Measurements from ENCODE around the gene IRX5.

Gene IRX5

DNA sequence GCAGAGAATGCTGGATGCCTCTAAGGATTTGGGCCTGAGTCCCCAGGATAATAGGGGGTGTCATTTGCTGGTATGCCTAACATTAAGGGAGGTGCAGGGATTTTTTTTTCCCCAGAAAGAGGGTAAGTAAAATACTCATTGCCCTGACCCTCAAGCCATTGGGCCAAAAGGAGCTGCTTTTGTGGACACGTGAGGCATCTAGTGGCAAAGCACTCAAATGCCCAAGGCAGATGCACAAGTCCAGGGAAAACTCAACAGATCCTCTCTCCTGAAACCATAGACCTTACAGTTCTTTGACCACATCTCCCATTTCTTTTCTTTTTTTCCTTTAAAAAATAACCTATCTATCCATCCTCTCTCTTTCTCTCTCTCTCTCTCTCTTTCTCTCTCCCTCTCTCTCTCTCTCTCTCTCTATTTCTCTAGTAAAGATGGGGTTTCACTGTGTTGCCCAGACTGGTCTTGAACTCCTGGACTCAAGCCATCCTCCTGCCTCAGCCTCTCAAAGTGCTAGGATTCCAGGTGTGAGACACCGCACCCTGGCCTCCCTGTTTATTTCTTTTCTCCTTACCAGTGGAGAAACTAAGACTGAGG, 11.8 kb downstream of the IRX5 start:
- Mint-ChIP-seq H3K4me3 (no peak overlapping the region), H3K36me3 (ENCODE audit: insufficient read depth) (peaks cover 4% of the 10 kb centered on the region), H3K27me3 (peaks cover 87% of the 10 kb centered on the region), H3K9me3 (no peaks in the 10 kb centered on the region), H3K4me1 (no peaks in the 10 kb centered on the region), H3K27ac (ENCODE audit: low read depth) (no peak overlapping the region)
- DNase-seq (ENCODE audit: low spot score in 2 of 2) = no peak
- ATAC-seq (replicated peaks; ENCODE audit: extremely low read depth, poor library complexity, severe bottlenecking) = no peak

DNA sequence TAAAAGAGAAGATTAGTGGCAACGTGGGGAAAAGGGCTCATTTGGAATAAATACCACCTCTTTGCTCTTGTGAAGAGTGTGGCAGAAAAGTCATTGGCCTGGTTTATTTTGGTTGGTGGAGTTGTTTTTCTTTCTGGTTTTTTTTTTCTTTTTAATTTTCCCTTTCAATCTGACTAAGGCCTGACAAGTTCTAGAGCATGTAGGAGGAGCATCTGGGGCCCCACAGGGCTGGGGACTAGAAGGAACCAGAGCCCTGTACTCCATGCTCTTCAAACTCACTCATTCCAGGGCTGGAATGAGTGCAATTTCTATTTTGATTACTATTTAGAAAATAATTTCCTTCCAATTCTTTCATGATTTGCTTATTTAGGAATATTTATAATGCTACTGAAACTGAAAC, 13.3 kb downstream of the IRX5 start:
- no peak for DNase-seq (ENCODE audit: low spot score in 2 of 2)
- Mint-ChIP-seq H3K27me3 (peaks cover 71% of the 10 kb centered on the region), H3K9me3 (no peaks in the 10 kb centered on the region), H3K4me1 (no peaks in the 10 kb centered on the region), H3K27ac (ENCODE audit: low read depth) (no peak overlapping the region), H3K36me3 (ENCODE audit: insufficient read depth) (peaks cover 2% of the 10 kb centered on the region), H3K4me3 (no peak overlapping the region)
- ATAC-seq (replicated peaks; ENCODE audit: extremely low read depth, poor library complexity, severe bottlenecking) = no peak

DNA sequence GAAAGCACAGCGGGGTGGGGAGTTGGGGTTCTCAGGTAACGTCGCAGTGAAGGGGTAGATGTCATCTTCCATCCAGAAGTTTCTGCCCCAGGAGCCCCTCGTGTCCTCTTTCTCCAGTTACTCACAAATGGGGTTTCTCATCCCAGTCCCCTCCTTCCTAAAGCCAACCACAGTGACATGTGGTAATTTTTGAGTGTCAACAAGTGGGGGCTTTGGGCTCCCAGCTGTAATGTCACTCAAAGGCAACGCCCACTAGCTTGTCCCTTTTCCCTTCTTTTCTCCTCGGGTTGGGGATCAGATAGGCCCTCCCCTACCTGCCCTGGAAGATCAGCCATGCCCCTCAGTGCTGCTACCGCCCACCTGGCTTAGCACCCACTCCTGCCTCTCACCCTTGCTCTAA, 14.4 kb downstream of the IRX5 start:
- ATAC-seq (replicated peaks; ENCODE audit: extremely low read depth, poor library complexity, severe bottlenecking) (no peak), DNase-seq (ENCODE audit: low spot score in 2 of 2) (no peak)
- Mint-ChIP-seq H3K4me3 (no peak overlapping the region), H3K27me3 (peaks cover 67% of the 10 kb centered on the region), H3K27ac (ENCODE audit: low read depth) (no peak overlapping the region), H3K9me3 (peaks cover 3% of the 10 kb centered on the region), H3K4me1 (no peaks in the 10 kb centered on the region), H3K36me3 (ENCODE audit: insufficient read depth) (peaks cover 2% of the 10 kb centered on the region)

DNA sequence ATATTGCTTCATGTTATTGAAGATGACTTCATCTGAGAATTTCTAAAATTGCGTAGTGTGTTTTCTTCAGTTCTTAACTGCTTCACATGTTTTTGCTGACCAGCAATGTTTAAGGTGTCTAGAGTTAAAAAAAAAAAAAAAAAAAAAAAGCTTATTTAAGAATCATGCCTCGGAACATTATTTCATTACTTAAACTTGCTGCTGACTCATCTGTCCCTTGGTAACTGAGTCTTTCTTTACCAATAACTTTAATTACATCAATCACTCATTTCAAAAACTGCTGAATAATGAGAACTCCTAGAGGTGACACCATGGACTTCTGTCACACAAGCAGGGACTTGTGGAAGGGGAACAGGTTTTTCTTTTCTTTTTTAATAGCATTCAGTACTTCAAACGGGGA, 16.2 kb downstream of the IRX5 start:
- no peak for ATAC-seq (replicated peaks; ENCODE audit: extremely low read depth, poor library complexity, severe bottlenecking)
- DNase-seq (ENCODE audit: low spot score in 2 of 2) = no peak
- Mint-ChIP-seq H3K27me3 (peaks cover 62% of the 10 kb centered on the region), H3K9me3 (peaks cover 6% of the 10 kb centered on the region), H3K4me1 (no peaks in the 10 kb centered on the region), H3K36me3 (ENCODE audit: insufficient read depth) (peaks cover 2% of the 10 kb centered on the region), H3K4me3 (no peak overlapping the region), H3K27ac (ENCODE audit: low read depth) (no peak overlapping the region)

DNA sequence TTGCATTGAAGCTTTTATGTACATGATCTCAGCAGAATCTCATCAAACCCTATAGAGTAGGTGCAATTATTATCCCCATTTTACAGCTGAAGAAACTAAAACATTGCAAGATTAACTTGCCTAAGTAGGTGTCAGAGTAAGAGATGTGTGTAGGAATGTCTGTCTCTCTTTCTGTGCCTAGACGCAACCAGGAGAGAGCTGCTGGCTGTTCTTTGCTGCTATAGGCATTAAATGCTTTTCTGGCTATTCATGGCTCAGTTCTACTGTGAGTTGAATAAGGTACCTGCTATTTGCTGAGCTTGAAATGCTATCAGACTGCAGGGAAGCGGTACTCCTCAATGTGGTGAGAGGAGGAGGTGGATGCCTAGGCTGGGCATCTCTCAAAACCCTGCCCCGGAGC, 17.0 kb downstream of the IRX5 start:
- DNase-seq (ENCODE audit: low spot score in 2 of 2) (no peak), ATAC-seq (replicated peaks; ENCODE audit: extremely low read depth, poor library complexity, severe bottlenecking) (no peak)
- H3K9me3 Mint-ChIP-seq = peaks cover 7% of the 10 kb centered on the region
- H3K4me1 Mint-ChIP-seq = no peaks in the 10 kb centered on the region
- no peak overlapping the region for H3K27ac Mint-ChIP-seq (ENCODE audit: low read depth)
- peaks cover 61% of the 10 kb centered on the region for H3K27me3 Mint-ChIP-seq
- H3K4me3 Mint-ChIP-seq = no peak overlapping the region
- peaks cover 2% of the 10 kb centered on the region for H3K36me3 Mint-ChIP-seq (ENCODE audit: insufficient read depth)

DNA sequence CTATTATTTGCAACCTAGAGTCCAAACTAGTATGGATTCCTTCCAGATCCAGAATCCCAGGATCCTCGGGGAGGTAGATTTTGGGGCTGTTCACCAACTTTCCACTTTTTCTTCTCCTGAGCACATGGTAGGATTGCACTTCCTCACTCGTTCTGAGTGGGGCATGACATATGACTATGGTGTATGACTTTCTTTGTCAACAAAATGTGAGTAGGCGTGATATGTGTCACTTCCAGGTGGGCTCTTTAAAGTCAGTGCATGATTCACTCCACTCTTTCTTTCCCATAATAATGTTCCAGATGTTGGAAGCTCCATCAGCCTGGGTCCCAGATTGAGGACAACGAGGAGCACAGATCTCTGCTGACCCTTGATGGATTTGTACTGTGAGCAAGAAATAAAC, 21.5 kb downstream of the IRX5 start:
- peaks cover 10% of the 10 kb centered on the region for H3K9me3 Mint-ChIP-seq
- no peaks in the 10 kb centered on the region for H3K36me3 Mint-ChIP-seq (ENCODE audit: insufficient read depth)
- no peak overlapping the region for H3K27ac Mint-ChIP-seq (ENCODE audit: low read depth)
- DNase-seq (ENCODE audit: low spot score in 2 of 2) = no peak
- H3K4me3 Mint-ChIP-seq = no peak overlapping the region
- H3K4me1 Mint-ChIP-seq = no peaks in the 10 kb centered on the region
- no peak for ATAC-seq (replicated peaks; ENCODE audit: extremely low read depth, poor library complexity, severe bottlenecking)
- H3K27me3 Mint-ChIP-seq = peaks cover 38% of the 10 kb centered on the region

DNA sequence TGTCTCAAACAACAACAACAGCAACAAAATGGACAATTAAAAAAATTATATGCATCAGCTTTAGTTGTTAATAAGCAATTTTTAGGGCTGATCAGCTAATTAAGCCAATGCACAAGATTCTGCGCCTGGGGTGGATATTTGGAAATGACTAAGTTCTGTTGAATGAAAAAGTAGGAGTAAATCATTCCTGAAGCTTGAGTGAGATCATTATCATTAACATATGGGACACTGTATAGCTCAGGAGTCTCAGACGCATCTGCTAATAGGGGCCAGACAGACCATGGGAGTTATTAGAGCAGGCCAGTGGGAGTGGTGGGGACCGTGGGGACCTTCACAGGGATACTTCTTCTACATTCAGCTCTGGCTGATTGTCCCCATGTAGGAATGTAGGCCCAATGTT, 22.8 kb downstream of the IRX5 start:
- ATAC-seq (replicated peaks; ENCODE audit: extremely low read depth, poor library complexity, severe bottlenecking) = no peak

DNA sequence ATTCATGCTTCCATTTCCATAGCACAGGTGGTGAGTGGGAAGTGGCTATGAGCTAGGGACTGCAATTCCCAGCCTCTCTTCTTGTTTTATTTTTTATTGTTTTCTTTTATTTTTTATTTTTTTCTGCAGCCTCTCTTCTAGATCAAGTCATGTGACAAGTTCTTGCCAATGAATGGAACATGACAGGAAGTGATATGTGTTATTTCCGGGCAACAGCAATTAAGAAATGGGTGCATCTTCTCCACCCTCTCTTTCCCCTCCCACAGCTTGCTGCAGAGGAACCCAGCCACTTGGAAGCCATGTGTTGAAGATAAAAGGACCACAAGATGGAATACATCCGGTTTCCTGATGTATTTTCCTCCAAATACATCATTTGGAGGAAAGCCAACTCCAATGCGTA, 23.6 kb downstream of the IRX5 start:
- H3K27me3 Mint-ChIP-seq = peaks cover 38% of the 10 kb centered on the region
- no peak overlapping the region for H3K27ac Mint-ChIP-seq (ENCODE audit: low read depth)
- ATAC-seq (replicated peaks; ENCODE audit: extremely low read depth, poor library complexity, severe bottlenecking) (no peak), DNase-seq (ENCODE audit: low spot score in 2 of 2) (no peak)
- peaks cover 10% of the 10 kb centered on the region for H3K9me3 Mint-ChIP-seq
- H3K36me3 Mint-ChIP-seq (ENCODE audit: insufficient read depth) = no peaks in the 10 kb centered on the region
- H3K4me3 Mint-ChIP-seq = no peak overlapping the region
- H3K4me1 Mint-ChIP-seq = no peaks in the 10 kb centered on the region

More for the DNA sequence above, 22.8 kb downstream of the IRX5 start:
- no peak overlapping the region for H3K27ac Mint-ChIP-seq (ENCODE audit: low read depth)
- H3K36me3 Mint-ChIP-seq (ENCODE audit: insufficient read depth) = no peaks in the 10 kb centered on the region
- no peaks in the 10 kb centered on the region for H3K4me1 Mint-ChIP-seq
- H3K9me3 Mint-ChIP-seq = peaks cover 10% of the 10 kb centered on the region
- DNase-seq (ENCODE audit: low spot score in 2 of 2) = no peak
- H3K27me3 Mint-ChIP-seq = peaks cover 38% of the 10 kb centered on the region
- no peak overlapping the region for H3K4me3 Mint-ChIP-seq

DNA sequence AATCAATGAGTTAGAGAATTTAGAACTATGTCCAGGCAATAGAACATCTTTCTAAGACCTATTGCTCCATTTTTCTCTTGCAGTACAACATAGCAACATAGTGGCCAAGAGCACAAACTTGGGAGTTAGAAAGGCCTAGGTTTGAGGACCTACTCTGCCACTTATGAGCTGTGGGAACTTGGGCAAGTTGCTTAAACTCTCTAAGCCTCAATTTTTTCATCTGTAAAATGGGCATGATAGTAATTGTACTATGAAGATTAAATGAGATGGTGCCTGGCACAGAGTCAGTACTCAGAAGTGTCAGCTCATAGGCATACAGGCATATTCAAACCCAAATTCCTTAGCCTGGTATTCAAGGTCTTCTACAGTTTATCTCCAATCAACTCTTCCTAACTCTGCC, 25.1 kb downstream of the IRX5 start:
- Mint-ChIP-seq H3K9me3 (peaks cover 4% of the 10 kb centered on the region), H3K4me1 (no peaks in the 10 kb centered on the region), H3K27me3 (peaks cover 25% of the 10 kb centered on the region), H3K27ac (ENCODE audit: low read depth) (no peak overlapping the region), H3K36me3 (ENCODE audit: insufficient read depth) (no peaks in the 10 kb centered on the region), H3K4me3 (no peak overlapping the region)
- DNase-seq (ENCODE audit: low spot score in 2 of 2) (no peak), ATAC-seq (replicated peaks; ENCODE audit: extremely low read depth, poor library complexity, severe bottlenecking) (no peak)

DNA sequence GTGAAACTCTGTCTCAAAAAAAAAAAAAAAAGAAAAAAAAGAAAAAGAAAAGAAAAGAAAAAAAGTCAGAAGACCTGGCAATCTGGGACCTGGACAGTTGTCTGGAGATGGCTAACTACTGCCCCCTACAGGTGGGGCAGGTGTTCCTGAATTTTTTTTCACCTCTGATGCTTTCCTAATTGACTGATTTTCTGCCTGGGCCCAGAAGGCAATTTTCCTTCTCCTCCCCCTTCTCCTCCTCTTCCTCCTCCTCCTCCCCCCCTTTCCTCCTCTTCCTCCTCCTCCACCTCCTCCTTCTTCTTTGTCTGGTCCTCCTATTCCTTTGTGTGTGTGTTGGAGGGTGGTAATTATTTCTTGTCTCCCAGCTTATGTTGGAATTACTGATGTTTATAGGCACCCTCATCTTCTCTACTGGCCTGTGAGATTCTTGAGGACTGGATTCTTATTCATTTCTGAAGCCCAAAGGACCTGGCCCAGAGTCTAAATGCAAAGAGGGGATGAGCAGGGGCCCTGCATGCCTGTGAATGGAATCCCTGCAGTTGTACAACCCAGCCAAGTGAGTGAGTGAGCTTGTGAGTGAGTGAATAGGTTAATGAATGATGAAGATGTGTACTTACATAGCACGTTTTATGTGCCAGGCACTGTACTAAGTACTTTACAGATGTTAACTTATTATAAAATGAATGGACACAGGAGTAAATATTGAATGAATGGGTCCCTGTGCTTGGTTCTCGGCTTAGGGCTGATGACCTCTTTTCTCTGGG, 26.9 kb downstream of the IRX5 start:
- Mint-ChIP-seq H3K9me3 (peaks cover 3% of the 10 kb centered on the region), H3K36me3 (ENCODE audit: insufficient read depth) (no peaks in the 10 kb centered on the region), H3K4me3 (no peak overlapping the region), H3K4me1 (no peaks in the 10 kb centered on the region), H3K27me3 (peaks cover 13% of the 10 kb centered on the region), H3K27ac (ENCODE audit: low read depth) (no peak overlapping the region)
- no peak for ATAC-seq (replicated peaks; ENCODE audit: extremely low read depth, poor library complexity, severe bottlenecking)
- DNase-seq (ENCODE audit: low spot score in 2 of 2) = no peak

DNA sequence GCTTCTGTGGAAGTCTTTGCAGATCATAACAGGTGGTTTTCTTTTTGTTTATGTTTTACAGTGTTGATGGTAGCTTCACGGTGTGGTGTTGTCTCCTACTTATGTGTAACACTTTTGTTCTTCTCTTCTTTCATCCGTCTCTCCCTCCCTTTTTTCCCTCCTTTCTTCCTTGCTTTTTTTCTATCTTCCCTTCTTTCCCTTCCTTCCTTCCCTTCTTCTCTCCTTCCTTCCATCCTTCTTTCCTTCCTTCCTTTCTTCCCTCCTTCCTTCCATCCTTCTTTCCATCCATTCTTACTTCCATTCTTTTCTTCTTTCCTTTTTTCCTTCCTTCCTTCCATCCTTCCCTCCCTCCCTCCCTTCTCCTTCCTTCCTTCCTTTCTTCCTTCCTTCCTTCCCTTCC, 31.4 kb downstream of the IRX5 start:
- Mint-ChIP-seq H3K4me3 (no peak overlapping the region), H3K4me1 (no peaks in the 10 kb centered on the region), H3K9me3 (no peaks in the 10 kb centered on the region), H3K27me3 (no peaks in the 10 kb centered on the region), H3K27ac (ENCODE audit: low read depth) (no peak overlapping the region), H3K36me3 (ENCODE audit: insufficient read depth) (no peaks in the 10 kb centered on the region)
- DNase-seq (ENCODE audit: low spot score in 2 of 2) (no peak), ATAC-seq (replicated peaks; ENCODE audit: extremely low read depth, poor library complexity, severe bottlenecking) (no peak)

DNA sequence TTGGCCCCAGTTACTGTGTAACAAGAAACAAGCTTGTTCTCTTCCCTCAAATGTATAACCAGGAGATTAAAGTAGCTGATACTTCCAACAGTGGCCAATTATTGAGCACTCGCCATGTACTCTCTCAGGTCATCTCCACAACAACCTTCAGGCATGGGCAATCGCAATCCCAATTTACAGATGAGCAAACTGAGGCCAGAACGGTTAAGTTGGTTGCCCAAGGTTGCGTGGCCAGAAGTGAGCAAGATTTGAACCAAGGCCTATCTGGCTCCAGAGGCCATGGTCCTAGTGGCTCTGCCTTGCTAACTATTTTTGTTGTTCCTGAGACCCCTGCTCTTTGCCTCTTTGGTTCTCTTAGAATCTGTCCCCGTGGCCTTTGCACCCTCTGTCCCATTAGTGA, 33.6 kb downstream of the IRX5 start:
- no peaks in the 10 kb centered on the region for H3K36me3 Mint-ChIP-seq (ENCODE audit: insufficient read depth)
- H3K9me3 Mint-ChIP-seq = no peaks in the 10 kb centered on the region
- no peak for DNase-seq (ENCODE audit: low spot score in 2 of 2)
- no peaks in the 10 kb centered on the region for H3K4me1 Mint-ChIP-seq
- no peak overlapping the region for H3K4me3 Mint-ChIP-seq
- no peak overlapping the region for H3K27ac Mint-ChIP-seq (ENCODE audit: low read depth)
- no peaks in the 10 kb centered on the region for H3K27me3 Mint-ChIP-seq
- no peak for ATAC-seq (replicated peaks; ENCODE audit: extremely low read depth, poor library complexity, severe bottlenecking)

DNA sequence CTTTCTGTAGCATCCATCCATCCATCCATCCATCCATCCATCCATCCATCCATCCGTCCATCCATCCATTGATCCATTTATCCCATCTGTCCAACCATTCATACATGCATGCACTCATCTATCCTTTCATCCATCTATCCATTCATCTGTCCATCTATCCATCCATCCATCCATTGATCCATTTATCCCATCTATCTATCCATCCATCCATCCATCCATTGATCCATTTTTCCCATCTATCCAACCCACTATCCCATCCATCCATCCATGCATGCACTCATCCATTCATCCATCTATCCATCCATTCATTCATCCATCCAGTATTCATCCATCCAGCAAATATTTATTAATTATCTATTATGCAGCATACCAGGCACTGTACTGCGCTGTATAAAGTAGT, 34.8 kb downstream of the IRX5 start:
- Mint-ChIP-seq H3K4me1 (no peaks in the 10 kb centered on the region), H3K36me3 (ENCODE audit: insufficient read depth) (no peaks in the 10 kb centered on the region), H3K27ac (ENCODE audit: low read depth) (no peak overlapping the region), H3K27me3 (no peaks in the 10 kb centered on the region), H3K4me3 (no peak overlapping the region), H3K9me3 (no peaks in the 10 kb centered on the region)
- no peak for ATAC-seq (replicated peaks; ENCODE audit: extremely low read depth, poor library complexity, severe bottlenecking)
- DNase-seq (ENCODE audit: low spot score in 2 of 2) = no peak

All from central memory CD8-positive, alpha-beta T cell (primary cell).